B cell (primary cell): ENCODE results near the gene TNPO3.

ENCODE experiments used
- CTCF ChIP-seq: fragments of 200-600 bp; IDR thresholded peaks from one replicate; pipeline ENCODE4 v1.8.0; 2022; ENCODE audit warnings: antibody characterized with exemption, mild to moderate bottlenecking
- EZH2 ChIP-seq: IDR thresholded peaks from 2 replicates; pipeline ENCODE4 v1.6.1; 2012; ENCODE audit warnings: borderline replicate concordance, low read depth, mild to moderate bottlenecking, moderate library complexity, low read length; ENCODE audit not compliant: insufficient read depth, poor library complexity, severe bottlenecking

GRCh38 chr7:128954830-128955802 lies 99.8 kb downstream of the TNPO3 start:
- TF ChIP-seq CTCF (peak; percentile 48), EZH2 (no peak)
